ENCODE measurements around the gene ZNF524. TPM values are rescaled to one million over a fixed set of nuclear protein-coding genes. Genes with fewer than 3 reads are reported as not detected.
A peak's percentile ranks its signal among the peaks of the same experiment; 100 is the strongest.

ZNF524 gene
- total and polyA plus RNA-seq, 9 of the 15 experiments (the other 6 are each of a cell fraction or from before 2014, with no cell fraction given) = 0.08 to 15.6 (median 2.9) TPM

- TF ChIP-seq ATF3 (IDR thresholded peaks at IDR 0.05) = no peak
- no peak for TF ChIP-seq ATF3 (CRISPR knock-in tag; conservative IDR thresholded peaks at IDR 0.05)
- TF ChIP-seq NR2C1 (IDR thresholded peaks at IDR 0.05) = peak; percentile 95
- peak; percentile 95 for TF ChIP-seq NR2C1 (tag; IDR thresholded peaks at IDR 0.05)
- TF ChIP-seq POLR2B (IDR thresholded peaks at IDR 0.05; ENCODE audit: low read depth, partially characterized antibody) = no peak
- peak; percentile 4 for TF ChIP-seq KDM5B (IDR thresholded peaks at IDR 0.05; ENCODE audit: insufficient replicate concordance, low read depth, low read length)
- TF ChIP-seq ZBTB49 (CRISPR knock-in tag; IDR thresholded peaks at IDR 0.05; ENCODE audit: borderline replicate concordance) = no peak
- TF ChIP-seq NFYB (IDR thresholded peaks at IDR 0.05; ENCODE audit: extremely low read depth, insufficient read length) = no peak
- TF ChIP-seq TCF7L2 (IDR thresholded peaks at IDR 0.05; ENCODE audit: low read depth, low read length) = peak; percentile 5; the same call in 1 of the 2 replicates
- no peak for TF ChIP-seq MCM5 (IDR thresholded peaks at IDR 0.05; ENCODE audit: low read depth)
- no peak for TF ChIP-seq PPARD (CRISPR knock-in tag; IDR thresholded peaks at IDR 0.05)
- TF ChIP-seq ZFP91 (CRISPR knock-in tag; IDR thresholded peaks at IDR 0.05) = no peak
- TF ChIP-seq SNRNP70 (optimal IDR thresholded peaks at IDR 0.05; ENCODE audit: low read depth, low read length) = no peak
- 0 out of 2 replicates have a peak, but pooled peaks have one; percentile 29 for TF ChIP-seq MYNN (IDR thresholded peaks at IDR 0.05)
- TF ChIP-seq MYNN (CRISPR knock-in tag; IDR thresholded peaks at IDR 0.05) = no peak
- TF ChIP-seq NRF1 (conservative IDR thresholded peaks at IDR 0.05 in 1 of 2, IDR thresholded peaks at IDR 0.05 in 1 of 2) = no peak
- no peak for TF ChIP-seq SREBF2 (CRISPR knock-in tag; IDR thresholded peaks at IDR 0.05)
- no peak for TF ChIP-seq HMGN3 (IDR thresholded peaks at IDR 0.05; ENCODE audit: borderline replicate concordance, extremely low read depth, insufficient read length, low read depth, low read length)
- no peak for TF ChIP-seq ZBTB26 (CRISPR knock-in tag; IDR thresholded peaks at IDR 0.05)
- no peak for TF ChIP-seq USF1 (CRISPR knock-in tag; IDR thresholded peaks at IDR 0.05)
- no peak for TF ChIP-seq HDAC2 (IDR thresholded peaks at IDR 0.05)
- TF ChIP-seq FIP1L1 (IDR thresholded peaks at IDR 0.05; ENCODE audit: low read depth, low read length, poor library complexity, severe bottlenecking) = no peak
- no peak for TF ChIP-seq ZNF586 (CRISPR knock-in tag; conservative IDR thresholded peaks at IDR 0.05)
Measured at GRCh38 chr19:55599468-55599841, 633 bp upstream of the ZNF524 start, which contains the start of gene FIZ1 (continued).
